LoVo (cell line): ENCODE measurements around the gene SEC23IP.
"Not testable (repeated sequence)": the region's sequence is repeated elsewhere in the genome, so short reads cannot be mapped to it uniquely, and the experiment has no call there.

Experiments
- DNase-seq: peaks from one replicate; pipeline ENCODE4 v3.0.0-alpha.2; 2016; ENCODE audit warnings: low spot score

SEC23IP gene

GRCh38 chr10:119892188-119893065 is at the start of gene SEC23IP:
Gene SEC23IP (plus strand): TSS chr10:119892730. CDS start chr10:119892783, 53 bp downstream.
- peak; percentile 95 for DNase-seq

GRCh38 chr10:119845656-119846055 is 46.9 kb upstream of the SEC23IP start:
- DNase-seq, result no peak

DNA sequence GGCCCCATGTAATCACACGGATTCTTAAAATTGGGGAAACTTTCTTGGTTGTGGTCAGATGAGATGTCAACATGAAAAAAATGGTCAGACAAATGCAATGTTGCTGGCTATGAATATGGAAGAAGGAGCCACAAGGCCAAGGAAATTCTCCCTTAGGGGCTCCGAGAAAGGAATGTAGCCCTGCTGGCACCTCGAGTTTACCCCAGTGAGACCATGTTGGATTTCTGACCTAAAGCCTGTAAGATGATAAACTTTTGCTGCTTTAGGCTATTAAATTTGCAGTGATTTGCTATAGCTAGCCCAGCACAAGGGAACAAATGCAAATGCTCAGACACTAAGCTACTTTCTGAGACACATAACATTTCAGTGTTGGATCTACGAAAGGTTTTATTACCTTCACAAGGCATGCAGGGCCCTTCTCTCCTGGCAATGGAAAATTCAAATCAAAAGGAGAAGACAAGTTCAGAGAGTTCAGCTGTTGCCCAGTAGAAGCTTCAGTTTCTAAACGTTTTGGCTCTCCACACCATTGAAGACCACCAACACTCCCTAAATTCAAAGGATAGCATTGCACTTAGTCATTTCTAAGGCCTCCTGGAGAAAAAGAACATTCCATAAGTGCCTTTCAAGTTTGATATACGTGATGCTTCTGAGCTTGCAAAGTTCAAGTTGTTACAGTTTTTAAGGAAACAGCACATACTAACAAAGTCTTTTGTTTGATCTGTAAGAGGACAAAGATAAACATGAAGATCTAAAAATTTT is 43.3 kb upstream of the SEC23IP start:
- DNase-seq, result no peak

DNA sequence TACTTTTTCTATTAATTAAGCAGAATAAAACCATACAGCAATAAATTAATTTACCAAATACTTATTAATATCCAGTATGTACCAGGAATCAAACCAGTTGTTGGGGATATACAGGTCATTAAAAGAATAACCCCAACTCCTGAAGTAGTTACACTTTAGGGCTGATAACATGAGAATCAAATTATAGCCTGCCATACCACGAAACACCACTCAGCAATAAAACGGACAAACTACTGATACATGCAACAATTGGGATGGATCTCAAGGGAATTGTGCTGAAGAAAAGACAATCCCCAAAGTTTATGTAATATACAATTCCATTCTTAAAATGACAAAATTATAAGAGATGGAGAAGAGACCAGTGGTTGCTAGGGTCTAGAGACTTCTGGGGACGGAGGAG is 42.6 kb upstream of the SEC23IP start:
- DNase-seq, result no peak

GRCh38 chr10:119852277-119852676 is 40.3 kb upstream of the SEC23IP start:
- no peak for DNase-seq

DNA sequence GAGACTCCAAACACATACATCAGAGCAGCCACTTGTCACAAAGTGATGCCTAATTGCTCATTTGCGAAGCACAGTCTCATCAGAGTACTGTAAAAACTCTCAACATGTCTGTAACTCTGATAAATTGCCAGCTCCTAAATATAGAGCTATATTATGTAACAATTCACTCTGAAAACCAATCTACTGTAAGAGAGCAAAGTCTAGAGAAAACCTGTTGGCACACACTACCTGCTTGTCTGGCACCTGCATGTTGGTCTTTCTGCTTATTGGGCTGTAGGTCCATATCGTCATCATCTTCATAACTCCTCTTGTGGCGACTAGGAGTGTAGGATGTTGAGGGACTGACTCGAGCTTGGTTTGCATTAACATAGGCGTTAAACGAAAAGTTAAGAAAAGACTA is 39.7 kb upstream of the SEC23IP start:
- no peak for DNase-seq

- no peak for DNase-seq
Measured at GRCh38 chr10:119853574-119853973, 39.0 kb upstream of the SEC23IP start.

DNA sequence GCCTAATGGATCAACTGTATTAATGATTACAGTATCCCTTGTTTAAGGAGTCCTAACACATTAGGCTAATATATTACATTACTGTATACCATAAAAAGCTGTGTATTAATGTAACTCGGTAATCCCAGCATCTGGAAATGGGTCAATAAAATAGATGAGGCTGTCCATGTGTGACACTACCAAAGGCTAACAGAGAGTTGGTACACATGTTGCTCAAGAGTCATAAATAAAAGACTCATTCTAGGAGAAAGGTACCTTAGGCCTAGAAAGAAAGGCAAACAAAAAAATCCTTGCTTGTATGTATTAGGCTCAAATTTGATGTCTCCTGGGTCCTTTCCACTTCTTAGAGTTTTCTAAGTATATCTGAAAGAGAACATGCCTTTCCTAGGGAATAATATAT is 34.5 kb upstream of the SEC23IP start:
- no peak for DNase-seq

GRCh38 chr10:119859420-119860258 is 32.9 kb upstream of the SEC23IP start:
- DNase-seq, result peak; percentile 47

- DNase-seq, result no peak
Measured at GRCh38 chr10:119860866-119861607, 31.5 kb upstream of the SEC23IP start.

- DNase-seq, result no peak
Measured at GRCh38 chr10:119862524-119862923, 30.0 kb upstream of the SEC23IP start.

DNA sequence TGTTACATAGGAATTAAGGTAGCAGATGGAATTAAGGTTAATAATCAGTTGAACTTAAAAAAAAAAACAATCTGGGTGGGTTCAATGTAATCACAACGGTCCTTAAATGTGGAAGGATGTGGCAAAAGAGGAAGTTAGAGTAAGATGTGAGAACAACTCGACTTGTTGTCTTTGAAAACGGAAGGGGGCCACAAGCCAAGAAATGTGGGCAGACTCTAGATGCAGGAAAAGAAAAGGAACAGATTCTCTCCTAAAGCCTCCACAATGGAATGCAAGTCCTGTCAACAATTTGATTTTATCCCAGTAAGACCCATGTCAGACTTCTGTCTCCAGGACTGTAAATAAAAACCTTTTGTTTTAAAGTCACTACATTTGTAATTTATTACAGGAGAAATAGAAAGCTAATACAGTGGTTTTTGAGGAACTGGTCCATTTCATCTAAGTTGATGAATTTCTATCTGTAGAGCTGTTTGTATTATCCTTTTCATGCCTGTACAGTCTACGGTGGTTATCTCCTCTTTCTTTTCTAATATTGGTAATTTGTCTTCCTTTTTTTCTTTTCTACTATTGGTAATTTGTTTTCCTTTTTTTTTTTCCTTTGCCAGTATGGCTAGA is 28.5 kb upstream of the SEC23IP start:
- no peak for DNase-seq

DNA sequence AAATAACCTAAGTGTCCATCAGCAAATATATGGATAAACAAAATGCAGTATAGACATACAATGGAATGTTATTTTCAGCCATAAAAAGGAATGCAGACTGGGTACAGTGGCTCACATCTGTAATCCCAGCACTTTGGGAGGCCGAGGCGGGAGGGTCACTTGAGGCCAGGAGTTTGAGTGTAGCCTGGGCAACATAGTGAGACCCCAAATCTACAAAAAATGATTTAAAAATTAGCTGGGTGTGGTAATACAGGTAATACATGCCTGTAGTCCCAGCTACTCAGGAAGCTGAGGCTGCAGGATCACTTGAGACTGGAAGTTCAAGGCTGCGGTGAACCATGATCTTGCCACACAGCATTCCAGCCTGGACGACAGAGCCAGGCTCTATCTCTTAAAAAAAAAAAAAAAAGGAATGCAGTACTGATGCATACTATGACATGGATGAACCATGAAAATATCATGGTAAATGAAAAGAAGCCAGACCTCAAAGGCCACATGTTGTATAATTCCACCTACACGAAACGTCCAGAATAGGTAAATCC is 26.8 kb upstream of the SEC23IP start:
- DNase-seq, result no peak

DNA sequence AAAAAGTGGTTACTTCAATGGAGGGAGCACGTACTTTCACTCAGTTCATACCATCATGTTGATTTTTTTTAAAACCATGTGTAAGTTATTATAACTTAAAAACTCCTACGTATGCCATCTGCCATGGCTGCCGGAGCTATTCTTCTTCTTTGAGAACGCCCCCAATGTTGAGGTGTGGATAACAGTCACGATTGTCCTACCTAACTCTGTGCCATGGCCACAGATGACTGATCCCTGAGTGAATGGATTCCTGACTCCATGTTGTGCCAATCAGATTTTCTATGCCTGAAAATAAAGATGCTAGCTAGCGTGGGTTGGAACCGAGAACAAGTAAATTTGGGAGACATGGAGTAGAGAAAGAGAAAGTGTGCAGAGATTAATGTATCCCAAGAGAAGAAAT is 25.2 kb upstream of the SEC23IP start:
- no peak for DNase-seq

GRCh38 chr10:119869398-119869797 is 23.1 kb upstream of the SEC23IP start:
- not testable (repeated sequence) for DNase-seq

- DNase-seq, result peak; percentile 56
Measured at GRCh38 chr10:119871881-119872609, 20.5 kb upstream of the SEC23IP start.

DNA sequence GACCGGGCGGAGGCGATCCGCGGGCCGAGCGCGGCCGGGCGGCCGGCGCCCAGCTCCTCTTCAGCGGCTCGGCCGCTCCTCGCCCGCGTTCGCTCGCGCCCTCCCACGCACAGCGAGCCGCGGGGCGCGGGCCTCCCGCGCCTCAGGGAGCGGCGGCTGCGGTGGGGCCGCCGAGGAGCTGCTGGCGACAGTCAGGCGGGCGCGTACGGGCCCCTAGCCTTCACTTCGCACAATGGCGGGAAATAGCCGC is 20.0 kb upstream of the SEC23IP start, which contains the start of gene MCMBP:
Gene MCMBP, minus strand, starts transcription at position 234 of the 250 bp plus-strand sequence. CDS start 259 bp downstream, outside the sequence.
- DNase-seq, result no peak

DNA sequence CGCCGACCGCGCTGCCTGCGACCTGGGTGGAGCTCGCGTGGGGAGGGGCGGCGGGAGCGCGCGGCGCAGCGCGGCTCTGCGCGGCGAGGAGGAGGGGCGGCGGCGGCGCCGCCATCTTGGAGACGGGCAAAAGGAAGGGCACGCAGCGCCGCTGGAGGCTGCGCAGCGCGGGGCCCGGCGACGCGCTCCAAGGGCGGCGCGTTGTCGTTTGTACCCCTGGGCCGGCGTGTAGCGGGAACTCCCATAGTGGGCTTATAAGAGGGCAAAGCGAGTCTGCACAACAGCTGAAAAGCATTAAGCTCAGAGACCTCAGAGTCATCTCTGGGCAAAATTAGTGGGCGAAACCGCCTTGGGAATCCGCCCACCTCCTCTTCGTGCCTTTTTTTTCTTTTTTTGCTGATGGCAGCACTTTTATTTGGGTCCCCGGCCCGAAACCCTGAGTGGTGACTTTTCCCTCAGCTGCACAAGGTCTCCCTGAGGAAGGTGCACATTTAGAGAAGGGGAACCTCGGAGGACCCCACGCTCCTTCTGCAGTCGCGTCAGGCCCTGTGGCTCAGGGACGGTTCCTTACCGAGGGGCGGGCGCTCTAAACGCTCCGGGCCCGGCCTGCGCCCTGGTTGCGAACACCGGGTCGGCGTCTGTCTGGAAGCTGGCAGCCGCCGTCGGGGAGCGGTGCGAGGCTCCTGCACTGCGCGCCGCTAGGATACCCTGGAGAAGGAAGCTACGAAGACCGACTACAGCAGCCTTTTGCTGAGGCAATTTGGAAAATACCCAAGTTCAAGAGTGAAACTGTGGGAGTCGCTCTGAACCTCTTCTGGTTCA is 19.5 kb upstream of the SEC23IP start:
- peak; percentile 90 for DNase-seq

DNA sequence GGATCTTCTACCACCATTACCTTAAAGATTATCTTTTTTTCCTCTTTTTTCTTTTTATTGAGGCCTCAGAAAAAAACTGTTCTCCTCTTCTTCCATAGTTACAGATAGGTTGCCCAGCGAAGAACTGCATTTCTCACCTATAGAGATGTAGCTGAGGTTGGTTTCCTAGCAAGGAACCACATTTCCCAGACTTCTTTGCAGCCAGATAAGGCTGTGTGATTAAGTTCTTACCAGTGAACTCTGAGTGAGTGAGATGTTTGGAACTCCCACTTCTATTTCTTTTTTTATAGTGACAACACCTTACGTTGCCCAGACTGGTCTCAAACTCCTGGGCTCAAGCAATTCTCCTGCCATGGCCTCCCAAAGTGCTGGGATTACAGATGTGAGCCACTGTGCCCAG is 14.0 kb upstream of the SEC23IP start:
- DNase-seq, result no peak
